Measurements from ENCODE around the gene ADSS1.
A peak's percentile ranks its signal among the peaks of the same experiment; 100 is the strongest.
"Not testable (repeated sequence)": the region's sequence is repeated elsewhere in the genome, so short reads cannot be mapped to it uniquely, and the experiment has no call there.

Gene ADSS1

DNA sequence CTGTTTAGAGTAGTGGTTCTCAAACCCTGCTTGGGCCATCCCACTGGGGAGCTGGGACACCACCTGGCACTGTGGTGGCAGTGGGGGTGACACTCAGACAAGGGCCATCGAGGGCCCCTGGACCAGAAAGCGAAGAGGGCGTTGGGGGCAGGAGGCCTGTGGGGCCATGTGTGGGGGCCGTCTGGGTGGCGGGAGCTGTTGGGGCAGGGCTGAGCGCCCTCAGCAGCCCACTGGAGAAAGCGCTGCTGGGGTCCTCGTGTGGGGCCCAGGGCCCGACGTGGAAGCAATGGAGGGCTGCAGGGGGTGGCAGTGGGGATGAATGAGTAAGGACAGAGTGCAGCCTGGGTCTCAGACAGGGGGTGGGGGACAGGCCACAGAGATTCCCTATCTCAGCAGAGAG lies 5.9 kb upstream of the ADSS1 start:
- no peak for DNase-seq

DNA sequence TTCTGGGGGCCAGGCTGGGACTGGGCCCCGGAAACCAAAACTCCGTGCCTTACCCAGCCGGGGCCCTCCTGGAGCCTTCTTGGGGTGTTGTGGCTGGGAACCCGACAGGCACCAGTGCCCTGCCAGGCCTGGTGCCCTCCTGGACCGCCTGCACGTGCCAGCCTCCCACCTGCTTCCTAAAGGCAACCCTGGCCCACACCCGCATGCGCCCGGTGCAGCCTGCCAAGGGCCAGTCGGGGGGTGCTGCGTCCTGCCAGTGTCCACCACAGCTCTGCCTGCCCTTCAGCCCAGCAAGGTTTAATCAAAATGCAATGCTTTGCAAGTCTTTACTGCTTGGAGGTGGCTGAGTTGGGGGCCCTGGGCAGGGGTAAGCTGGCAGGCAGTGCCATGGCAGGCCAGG lies 5.2 kb upstream of the ADSS1 start:
- DNase-seq, result no peak

DNA sequence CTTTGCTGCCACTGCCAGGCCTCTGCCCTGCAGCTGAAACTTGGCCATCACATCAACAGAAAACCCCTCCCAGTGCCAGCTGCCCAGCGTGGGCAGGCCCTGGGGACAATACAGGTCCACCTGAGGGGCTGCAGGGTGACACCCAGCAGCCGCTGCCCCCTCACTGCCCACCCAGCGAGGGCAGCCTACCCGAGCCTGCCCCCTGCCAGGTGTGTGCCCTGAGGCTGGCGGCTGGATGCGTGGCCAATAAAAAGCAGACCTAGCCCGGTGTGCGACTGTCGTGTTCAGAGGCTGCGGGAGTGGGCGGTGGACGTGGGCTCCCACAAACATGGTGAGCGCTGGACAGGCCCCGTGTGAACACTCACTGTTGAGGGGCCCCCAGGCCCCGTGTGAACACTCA lies 4.7 kb upstream of the ADSS1 start:
- no peak for DNase-seq

DNA sequence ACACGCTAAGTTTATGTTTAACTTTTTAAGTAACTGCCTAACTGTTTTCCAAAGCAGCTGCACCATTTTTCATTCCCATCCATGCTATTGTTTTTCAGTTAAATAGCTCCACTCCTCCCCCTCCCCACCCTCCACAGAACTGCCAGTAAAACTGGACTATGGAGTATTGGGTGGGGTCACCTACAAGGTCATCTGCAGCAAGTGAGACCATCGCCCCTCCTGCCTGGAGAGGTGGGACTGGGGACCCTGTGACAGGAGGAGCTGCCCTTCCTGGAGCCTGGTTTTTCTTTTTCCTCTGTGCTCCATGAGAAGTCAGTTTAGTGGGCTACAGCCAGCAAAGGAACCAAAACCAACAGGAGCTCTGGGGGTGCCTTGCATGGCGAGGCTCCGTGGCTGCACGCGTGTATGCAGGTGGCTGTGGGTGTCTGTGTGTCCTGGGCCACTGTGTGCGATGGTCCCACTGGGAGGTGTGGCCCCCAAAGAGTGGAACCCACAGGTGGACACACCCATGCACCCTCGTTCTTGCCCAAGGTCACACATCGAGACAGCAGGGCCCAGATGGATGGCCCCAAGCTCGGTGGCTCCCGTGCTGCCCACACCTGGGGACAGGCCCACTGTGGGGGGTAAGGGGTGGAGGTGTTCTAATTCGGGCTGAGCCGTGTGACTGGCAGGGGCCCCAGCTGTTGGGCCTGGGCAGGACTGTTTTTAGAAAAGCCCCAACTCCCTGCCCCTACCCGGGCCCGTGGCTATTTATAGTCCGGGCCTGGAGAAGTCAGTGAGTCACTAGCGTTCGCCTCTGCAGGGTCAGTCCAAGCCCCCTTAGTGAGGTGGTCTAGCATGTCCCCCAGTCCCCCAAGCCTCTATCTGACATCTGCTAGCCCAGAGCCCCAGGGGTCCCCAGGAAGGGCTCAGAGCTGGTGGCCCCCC lies 2.3 kb upstream of the ADSS1 start:
- DNase-seq, result no peak

DNA sequence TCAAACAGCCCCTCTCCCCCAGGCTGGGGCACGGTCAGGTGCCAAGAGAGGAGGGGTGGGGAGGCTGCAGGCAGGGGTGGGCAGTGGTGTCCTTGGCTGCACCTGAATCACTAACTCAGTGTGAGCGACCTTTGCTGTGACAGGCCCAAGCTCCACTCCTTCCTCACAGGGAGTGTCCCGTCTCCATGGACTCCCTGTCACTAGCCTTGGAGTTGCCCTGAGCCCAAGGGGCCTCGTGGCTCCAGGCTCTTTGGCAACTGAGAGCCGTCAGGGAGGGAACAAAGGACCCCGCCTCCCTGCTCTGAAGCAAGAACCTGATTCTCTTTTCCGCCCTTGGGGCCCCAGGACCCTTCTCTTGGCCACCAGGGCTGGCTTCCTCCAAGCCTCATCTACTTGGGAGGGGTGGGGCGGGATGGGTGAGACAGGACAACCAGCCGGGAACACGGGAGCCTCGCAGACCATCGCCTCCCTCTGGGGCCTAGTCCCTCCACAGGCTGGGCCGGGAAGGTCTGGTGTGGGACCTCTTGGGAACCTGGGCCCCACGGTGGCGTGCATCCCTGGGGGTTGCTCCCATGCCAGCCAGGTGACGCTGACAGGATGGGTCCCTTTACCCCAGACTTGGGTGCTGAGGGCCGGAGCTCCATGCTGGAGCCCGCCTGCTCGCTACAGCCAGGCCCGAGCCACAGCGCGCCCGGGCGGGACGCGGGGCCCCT lies 935 bp upstream of the ADSS1 start:
- no peak for DNase-seq

DNA sequence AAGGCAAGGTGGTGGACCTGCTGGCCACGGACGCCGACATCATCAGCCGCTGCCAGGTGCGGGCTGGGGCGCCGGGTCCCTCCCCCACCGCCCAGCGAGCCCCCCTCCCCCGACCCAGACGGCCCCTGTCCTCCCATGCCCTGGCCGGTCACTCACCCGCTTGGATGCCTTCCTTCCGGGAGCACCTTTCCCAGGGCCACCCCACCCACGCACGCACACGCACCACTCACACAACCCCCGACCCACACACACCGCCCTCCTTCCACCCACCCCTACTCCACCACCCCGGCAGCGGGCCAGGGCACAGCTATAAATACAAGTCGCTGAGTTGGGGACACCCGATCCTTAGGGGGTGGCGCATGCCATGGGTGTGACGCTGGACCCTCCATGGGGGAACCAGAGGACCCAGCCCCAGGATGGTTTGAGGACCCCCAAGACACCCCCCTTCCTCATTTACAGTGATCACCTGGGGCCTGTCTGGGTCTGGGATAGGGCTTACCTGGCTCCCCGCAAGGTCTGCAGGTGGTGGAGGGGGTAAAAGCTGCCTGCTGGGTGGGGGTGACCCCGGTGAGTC lies 465 bp downstream of the ADSS1 start:
- no peak for DNase-seq

DNA sequence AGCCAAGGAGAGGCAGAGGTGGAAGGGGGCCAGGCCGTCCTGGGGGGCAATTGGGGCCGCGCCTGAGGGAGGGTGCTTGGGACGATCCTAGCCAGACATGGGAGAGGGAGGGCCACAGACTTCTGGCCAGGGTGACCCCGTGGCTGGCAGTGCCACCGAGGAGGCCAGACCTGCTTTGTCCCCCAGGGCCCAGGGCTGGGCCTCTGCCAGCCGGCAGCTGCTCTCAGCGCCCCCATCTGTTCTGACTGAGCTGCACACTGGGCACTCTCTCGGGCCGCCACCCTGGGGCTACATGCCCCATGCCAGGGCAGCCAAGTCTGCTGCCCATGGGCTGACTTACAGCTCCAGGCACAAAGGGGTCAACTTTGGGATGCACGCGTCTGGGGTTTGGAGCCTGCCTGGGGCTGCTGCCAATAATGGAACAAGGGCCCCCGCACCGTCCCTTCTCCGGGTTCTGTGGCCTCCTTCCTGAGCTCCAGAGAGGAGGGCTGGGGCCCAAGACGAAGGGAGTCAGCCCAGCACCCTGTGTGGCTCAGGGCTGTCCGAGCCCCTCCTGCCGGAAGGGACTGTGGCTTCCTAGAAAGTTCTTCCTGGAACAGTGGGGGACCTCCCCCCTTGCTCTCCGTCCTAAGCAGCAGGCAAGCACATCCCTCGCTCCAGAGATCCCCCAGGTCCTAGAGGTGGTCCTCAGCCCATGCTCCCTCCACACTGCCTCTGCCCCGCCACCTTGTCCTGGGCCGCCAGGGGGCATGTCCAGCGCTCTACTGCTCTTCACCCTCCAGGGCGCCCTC lies 1.1 kb downstream of the ADSS1 start:
- peak in 1 of 2 donors; percentile 24 for DNase-seq

DNA sequence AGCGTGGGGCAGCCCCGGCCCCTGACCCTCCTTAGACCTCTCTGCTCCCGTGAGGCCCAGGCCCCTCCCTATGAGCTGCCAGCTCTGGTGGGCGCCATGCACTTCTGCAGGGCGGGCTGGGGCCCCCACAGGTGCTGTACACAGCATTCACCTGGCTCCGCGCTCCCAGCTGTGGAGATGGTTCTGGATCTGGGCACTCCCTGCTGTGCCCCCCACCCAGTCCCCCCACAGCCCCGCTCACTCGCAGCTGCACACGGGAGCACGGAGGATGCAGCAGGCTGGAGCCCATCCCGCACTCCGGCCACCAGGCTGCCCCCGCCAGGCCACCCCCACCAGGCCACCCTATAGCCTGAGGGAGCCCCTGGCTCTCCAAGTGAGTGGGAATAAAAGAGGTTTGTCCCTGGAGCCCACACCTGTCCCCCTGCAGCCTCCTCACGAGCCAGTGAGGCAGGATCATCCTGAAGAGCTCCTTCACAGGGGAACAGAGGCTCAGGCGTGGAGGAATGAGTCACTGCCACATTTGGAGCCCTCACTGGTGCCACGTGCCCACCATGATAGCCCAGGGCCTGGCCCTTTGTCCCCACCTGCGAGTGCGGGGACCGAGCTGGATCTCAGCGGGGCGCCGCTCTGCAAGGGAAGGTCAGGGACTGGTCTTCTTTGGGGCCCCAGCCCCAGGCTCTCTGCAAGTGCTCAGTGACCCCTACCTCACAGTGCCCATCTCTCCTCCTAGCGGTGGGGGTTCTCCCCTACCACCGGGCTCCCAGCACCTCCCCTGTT lies 1.9 kb downstream of the ADSS1 start:
- DNase-seq, result no peak

DNA sequence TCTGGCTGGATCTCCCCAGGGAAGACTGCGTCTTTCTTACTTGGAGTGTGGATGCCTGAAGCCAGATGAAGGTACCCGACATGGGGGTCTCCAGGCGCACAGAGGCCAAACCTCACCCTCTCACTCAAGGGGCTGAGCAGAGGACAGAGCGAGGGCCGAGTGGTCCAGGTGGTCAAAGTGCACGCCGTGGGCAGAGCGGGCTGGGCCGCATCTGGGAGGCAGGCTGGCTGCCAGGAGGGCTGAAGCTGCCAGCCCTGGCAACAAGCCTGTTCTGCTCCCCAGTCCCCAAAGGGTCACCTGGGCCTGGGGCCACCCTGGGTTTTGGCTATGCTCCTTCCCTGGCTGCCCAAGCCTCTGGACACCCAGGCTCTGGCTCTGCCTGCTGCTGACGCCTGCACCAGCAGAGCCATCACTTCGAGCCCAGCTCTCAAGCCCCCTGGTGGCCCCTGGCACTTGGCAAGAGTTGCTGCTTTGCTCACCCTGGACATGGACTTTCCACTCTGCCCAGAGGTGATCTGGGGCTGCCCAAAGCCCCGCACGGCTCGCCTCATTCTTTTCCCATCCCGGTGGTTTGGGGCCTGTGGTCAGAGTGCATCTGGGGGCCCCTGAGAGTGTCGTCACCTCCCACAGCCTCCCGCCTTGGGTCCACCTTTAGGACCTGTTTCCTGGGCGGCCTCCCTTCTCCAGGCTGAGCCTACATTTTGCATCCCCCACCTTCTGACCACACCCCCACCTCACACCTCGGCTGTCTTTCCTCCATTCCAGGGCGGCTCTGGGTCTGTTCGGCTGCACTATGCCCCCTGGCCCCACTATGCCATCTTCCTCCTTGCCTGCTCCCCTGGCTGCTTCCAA lies 2.8 kb downstream of the ADSS1 start:
- DNase-seq, result no peak

DNA sequence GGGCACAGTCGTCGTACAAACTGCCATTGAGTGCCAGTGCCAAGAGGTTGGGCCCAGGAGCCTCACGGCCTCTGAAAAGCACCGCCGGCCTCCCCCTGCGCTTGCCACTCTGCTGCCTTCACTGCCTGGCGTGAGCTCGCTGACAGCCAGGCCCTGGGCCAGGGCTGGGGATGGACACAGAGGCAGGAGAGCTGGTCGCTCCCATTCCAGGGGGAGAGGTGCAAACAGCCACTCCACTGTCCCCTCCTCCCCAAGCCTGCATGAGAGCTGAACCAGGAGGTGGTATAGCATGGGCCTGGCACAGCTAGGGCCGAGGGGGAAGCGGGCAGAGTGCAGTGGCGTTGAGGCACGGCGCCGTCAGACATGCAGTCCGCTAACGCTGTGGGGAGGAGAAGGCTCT lies 4.6 kb downstream of the ADSS1 start:
- no peak for DNase-seq

DNA sequence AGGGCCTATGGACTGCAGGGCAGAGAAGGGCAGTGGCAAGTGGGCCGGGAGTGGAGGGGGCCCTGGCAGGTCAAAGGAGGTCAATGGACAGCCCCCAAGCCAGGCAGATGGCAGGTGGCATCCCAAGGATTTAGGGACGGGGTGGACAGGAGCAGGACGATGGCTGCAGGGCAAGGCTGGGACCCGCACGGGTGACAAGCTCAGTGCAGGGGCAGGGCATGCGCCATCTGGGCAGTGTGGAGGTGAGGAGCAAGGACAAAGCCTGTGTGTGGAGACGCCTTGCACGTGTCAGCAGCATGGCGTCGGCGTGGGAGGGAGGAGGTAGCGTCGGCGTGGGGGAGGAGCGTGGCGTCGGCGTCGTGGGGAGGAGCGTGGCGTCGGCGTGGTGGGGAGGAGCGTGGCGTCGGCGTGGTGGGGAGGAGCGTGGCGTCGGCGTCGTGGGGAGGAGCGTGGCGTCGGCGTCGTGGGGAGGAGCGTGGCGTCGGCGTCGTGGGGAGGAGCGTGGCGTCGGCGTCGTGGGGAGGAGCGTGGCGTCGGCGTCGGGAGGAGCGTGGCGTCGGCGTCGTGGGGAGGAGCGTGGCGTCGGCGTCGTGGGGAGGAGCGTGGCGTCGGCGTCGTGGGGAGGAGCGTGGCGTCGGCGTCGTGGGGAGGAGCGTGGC lies 5.3 kb downstream of the ADSS1 start:
- not testable (repeated sequence) for DNase-seq

DNA sequence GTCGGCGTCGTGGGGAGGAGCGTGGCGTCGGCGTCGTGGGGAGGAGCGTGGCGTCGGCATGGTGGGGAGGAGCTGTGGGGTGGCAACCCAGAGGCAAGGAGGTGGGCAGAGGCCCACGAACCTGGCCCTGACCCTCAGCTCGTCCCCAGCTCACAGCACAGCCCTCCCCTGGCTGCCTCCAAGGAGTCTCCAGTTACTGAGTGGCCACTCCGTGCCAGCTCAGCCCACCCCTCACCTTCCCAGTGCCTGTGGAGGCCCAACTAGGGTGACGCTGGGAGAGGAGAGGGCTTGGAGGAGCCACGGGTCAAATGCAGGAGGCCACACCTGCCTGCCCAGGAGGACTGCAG lies 5.8 kb downstream of the ADSS1 start:
- no peak for DNase-seq

DNA sequence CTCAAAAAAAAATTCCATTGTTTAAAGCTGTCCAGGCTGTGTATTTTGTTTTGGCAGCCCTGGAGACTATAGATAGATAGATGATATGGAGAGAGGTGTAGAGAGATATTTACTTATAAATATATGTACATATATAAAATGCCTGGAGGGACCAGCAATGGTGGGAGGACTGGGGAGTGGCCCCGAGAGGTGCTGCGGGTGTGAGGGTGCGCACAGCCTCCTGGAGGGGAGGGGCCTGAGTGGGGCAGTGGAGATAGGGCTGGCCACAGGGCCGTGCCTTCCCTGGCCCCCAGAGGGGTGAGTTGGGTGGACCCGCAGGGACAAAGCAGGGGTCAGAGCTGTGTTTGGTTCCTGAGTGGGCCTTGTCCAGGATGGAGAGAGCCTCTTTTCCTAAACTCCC lies 6.5 kb downstream of the ADSS1 start:
- DNase-seq, result no peak

DNA sequence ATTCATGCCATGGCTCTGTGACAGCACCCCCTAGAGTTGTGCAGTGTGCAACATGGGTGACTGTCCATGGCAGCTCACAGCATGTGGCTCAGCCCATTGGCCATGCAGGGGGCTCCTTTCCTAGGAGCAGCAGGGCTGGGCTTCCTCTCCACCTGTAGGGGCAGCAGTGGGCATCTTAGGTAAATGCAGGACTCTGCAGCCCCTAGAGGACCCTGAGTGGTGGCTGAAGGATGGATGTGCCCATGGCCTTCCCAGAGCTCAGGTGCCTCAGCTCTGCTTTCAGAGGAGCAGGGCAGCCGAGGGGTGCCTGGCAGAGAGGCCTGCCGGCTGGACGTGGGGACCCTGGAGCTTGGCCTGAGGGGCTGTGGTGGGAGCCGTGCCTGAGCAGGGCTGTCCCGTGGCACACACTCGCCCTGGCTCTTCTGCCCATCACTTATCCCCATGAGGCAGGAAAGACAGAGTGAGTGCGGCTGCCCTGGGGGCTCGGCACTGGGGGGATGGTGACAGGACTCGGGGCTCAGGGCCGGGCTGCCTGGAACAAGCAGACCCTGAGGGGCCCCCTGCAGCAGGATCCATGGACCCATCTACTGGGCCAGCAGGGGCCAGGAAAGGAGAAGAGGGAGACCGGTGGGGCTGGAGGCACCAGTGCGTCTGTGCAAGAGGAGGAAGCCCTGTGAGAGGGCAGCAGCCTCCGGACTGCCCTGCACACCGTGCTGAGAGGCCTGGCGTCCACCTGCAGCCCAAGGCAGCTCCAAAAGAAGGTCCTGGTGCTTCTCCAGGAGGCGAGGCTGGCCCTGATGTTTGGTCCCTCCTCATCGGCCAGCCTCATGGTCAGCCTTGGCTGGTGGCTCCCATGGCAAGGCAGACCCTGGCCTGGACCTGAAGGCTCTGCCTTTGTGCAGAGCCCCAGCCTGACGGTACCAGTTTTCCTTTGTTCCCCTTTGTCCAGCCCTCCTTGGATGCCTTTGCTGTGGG lies 7.6 kb downstream of the ADSS1 start:
- DNase-seq, result no peak

DNA sequence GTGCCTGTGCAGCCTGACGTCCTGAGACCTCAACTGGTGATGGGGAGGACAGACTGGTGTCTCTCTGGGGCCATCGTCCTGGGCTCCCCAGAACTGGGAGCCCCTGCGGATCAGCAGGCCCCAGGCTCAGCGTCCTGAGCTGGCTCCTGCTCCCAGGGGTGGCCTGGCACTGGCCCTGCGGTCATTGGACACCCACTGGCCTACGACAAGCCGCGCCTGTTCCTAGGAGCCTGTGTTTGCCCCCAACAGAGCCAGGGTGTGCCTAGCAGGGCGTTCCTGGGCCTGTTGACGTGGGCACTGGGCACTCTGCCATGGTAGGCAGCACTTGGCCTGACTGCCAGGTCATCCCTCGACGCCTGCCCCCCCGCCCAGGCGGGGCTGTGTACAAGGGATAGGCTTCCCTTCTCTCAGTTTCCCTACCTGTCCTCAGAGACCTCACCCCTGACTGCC lies 8.4 kb downstream of the ADSS1 start:
- DNase-seq, result no peak

DNA sequence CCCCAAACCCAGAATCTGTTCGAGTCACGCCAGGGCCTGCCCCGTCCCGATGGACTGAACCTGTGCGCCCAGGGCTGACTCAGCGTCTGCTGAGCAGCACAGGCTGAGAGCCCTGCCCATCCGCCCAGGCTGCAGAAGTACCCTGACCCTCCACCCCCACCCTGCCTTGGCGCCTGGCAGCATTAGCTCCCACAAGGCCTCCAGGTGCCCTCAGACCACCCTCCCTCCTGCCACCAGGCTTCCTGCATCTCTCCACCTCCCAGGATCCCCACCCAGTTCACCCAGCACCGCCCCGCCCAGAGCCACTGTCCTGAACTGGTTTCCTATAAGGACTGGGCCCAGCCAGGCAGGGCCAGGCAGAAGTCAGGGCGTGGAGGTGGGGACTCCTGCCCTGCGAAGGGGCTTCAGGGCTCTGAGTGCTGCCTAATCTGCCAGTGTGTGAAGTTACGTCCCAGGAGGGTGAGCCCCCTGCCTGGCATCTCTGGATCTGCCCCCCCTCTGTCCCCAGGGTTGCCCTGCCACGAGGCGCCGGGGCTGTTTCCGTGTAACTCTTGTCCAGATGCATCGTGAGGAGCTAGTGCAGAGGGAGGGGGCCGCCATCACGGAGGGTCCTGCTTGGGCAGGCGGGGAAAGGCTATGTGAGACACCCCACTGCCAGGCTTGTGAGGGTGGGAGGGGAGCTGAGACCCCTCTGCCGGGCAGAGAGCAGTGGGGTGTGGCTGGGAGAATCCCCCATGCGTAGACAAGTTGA lies 9.1 kb downstream of the ADSS1 start:
- no peak for DNase-seq

DNA sequence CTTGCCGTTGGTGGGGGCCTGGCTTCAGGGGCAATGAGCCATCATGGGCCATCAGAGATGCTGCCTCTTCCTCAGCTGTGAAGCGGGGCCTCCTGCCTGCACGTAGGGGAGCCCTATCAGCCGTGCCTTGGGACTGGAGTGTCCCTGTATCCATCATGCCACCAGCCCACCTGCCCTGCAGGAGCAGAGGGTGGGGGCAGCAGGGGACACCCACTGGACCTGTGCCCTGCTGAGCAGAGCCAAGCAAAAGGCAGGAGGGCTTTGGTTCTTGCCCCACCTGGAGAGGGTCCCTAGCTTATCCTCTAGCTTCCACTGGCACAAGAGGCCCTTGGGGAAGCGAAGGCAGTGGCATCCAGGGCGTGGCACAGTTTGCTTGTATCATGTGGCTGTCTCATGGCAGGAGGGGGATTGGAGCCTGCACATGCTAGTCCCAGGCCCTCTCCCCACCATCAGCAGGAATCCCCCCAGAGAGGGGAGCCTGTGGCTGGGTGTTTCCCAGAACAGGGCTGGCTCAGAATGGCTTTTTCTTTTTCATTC lies 10.1 kb downstream of the ADSS1 start:
- no peak for DNase-seq

DNA sequence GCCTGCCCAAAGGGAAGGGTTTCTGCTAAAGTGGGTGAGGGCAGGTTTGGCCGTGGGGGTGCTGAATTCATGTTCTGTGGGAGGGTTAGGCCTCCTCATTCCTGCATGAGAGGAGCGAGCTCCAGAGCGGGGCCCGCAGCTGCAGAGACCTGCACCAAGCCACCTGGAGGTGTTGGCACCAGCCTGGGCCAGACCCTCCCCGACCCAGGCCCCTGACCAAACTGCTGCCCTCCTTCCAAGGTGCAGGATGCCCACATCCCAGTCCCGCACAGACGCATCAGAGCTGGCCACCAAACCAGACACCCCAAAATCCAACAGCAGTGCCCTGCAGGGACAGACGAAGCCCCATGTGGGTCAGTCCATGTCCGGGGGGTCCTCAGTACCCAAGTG lies 10.6 kb downstream of the ADSS1 start:
- no peak for DNase-seq
